Mucosa of gallbladder (tissue), 1 donor: ENCODE measurements around the gene ACOXL. TPM values are rescaled to one million over a fixed set of nuclear protein-coding genes. Genes with fewer than 3 reads are reported as not detected.

Source experiments
- DNase-seq: peaks from one replicate; pipeline ENCODE4 v3.0.0-alpha.2; 2020; ENCODE audit warnings: low spot score
- total RNA-seq: library from RNA; stranded (reverse); gene quantifications from one replicate; pipeline ENCODE4 v1.2.1, GENCODE V29; 2021
- donor health status: DM: no; HTN: no; CAD: no.

Gene ACOXL
- total RNA-seq, 1 donor from 2014 or later: not detected

DNA sequence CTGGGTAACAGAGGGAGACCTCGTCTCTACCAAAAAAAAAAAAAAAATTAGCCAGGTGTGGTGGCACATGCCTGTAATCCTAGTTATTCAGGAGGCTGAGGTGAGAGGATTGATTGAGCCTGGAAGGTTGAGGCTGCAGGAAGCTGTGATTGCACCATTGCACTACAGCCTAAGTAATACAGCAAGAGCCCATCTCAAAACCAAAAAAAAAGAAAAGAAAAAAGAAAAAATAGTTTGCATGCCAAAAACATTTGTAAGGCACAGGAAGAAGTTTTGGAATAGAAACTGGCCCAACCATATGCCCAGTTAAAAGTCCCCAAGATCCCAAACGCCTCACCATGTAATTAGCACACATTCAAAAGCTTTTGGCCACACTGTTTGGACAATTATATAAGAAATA is 13.4 kb upstream of the ACOXL start:
- no peak for DNase-seq

GRCh38 chr2:110720547-110720946 is 11.8 kb upstream of the ACOXL start:
- no peak for DNase-seq

DNA sequence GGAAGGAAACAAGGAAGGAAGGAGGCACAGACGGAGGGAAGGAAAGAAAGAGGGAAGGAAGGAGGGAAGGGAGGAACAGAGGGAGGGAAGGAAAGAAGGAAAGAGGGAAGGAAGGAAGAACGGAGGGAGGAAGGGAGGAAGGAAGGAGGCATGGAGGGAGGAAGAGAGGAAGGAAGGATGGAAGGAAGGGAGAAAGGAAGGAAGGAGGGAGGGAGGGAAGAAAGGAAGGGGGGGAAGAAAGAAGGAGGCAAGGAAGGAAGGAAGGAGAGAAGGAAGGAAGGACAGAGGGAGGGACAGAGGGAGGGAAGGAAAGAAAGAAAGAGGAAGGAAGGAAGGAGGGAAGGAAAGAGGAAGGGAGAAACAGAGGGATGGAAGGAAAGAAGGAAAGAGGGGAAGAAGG is 7.6 kb upstream of the ACOXL start:
- DNase-seq: no peak

DNA sequence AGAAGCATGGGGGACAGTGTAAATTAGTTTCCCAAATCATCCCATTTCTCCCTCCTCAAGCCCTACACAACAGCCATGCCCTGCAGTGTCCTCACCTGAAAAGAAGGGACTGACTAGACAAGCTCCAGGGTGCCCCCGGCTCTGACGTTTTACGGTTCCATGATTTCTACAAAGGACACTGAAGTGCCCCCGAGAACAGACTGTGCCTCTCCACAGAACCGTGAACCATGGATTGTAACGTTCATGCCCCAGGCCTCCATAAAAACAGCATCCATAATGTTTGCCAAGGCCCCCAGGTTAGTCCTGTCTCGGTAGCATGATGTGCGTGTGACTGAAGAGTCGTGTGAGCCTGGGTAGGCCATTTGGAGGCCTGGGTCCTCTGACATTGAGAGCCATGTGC is 7.0 kb upstream of the ACOXL start:
- no peak for DNase-seq

DNA sequence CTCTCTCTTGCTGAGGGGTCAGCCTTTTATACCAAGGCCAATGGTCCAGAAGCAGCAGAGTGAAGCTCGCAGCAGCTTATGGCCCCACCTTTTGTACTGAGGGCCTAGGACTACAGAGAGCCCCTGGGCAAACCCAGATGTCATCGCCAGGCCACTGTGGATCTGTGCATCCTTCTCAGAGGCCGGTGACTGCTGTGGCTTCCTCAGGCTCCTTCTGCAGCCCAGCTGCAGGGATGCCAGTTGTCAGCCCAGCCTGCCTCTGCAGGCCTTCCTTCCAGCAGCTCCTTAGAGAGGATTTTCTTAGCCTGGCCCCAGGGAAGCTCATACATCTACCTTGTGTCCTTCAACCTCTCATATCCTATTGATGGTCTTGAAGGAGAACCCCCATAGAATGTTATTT is 6.5 kb upstream of the ACOXL start:
- DNase-seq: no peak

DNA sequence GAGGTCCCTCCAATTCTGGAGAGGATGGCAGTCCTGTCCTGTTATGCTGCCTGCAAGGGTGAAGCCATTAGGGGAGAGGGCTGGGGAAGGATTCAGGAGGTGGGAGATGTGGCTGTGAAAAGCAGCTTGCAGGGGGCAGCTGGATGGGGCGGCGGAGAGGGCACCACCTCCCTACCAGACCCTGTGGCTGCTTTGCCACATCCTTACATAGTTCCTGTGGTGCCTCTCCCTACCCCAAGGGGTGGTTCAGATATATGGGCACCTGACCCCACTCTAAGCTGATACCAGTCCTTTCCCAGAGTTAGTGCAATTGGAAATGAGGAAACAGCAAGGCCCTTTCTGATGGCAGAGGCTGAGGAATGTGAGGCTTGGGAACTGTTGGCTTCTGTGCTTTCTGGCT is 6.1 kb upstream of the ACOXL start:
- DNase-seq: no peak

GRCh38 chr2:110727923-110728322 is 4.5 kb upstream of the ACOXL start:
- DNase-seq: no peak

GRCh38 chr2:110729106-110729505 is 3.3 kb upstream of the ACOXL start:
- no peak for DNase-seq

DNA sequence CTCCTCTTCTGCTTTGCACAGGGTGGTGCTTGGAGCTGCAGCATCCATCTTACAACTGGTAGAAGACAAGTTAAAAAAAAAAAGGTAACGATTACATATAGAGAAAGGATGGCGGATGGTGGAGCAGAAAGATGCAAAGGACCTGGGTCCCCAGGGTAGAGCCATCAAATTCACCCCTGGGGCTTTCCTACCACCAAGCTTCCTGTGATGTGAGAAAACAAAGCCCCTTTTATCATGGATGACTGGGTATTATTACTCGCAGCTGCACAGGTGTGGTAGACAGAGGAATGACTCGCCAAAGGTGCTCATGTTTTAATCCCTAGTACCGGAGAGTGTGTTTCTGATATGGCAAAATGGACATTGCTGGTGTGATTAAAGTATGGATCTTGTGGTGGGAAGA is 1.3 kb upstream of the ACOXL start:
- no peak for DNase-seq

GRCh38 chr2:110735366-110735765 is 3.0 kb downstream of the ACOXL start:
- no peak for DNase-seq

DNA sequence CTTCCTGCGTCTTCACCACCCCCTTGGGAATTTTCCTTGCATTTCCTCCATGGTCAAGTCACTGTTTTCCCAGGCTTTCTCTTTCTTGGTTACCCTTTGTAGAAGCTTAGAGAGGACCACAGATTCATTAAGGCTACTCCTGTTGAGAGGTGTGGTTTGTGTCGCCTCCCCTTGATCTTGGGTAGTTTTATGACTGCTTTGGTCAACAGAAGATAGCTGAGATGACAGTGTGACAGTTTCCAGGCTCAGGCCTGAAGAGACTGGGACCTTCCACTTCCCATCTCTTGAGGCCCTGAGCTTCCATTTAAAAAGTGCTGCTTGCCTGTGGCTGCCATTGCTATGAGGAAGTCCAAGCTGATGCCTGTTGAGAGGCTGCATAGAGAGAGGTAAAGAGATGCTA is 5.4 kb downstream of the ACOXL start:
- no peak for DNase-seq

DNA sequence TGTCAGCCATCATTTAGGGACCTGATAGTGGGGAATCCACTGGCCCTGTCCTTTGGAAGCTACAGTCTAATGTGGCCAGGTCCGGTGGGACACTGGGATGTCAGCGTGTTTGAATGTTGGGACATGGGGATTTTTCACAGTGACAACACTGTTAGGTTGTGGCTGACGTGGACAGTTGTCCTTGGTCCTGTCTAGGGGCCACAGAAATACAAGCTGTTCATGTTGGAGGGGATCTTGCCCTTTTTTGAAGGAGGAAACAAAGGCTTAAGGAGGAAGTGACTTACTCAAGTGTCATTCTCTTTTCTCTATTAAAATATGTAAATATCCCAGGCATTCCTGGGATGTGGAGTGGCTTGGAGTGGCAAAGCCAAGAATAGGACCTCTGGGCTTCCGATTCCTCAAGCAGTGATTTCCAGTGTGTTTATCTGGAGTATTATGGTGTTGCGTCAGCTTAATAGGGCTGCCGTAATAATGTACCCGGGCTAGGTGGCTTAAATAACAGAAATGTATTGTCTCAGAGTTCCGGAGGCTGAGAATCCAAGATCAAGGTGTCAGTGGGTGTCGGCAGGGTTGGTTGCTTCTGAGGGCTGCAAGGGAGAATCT is 8.5 kb downstream of the ACOXL start:
- no peak for DNase-seq

DNA sequence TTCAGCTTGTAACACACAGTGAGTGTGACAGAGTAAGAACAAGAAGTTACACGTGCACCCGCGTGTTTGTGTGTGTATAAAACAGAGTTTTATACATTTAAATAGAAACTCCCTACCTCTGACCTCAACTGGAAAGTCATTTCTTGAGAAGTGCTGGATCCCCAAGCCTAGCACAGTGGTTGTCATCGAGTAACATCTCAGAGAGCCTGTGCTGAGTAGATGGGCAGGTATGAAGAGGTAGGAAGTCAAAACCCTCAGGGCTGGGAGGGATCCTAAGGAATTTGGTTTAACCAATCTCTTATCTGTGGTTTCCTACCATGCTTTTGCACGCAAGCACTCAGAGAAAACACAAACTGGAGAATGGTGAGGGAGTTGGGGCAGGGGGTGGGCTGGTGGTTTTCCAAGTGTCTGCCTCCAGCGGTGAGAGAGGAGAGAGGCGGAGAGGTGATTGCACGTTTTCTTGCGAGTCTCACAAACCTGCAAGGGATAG is 9.2 kb downstream of the ACOXL start:
- no peak for DNase-seq

DNA sequence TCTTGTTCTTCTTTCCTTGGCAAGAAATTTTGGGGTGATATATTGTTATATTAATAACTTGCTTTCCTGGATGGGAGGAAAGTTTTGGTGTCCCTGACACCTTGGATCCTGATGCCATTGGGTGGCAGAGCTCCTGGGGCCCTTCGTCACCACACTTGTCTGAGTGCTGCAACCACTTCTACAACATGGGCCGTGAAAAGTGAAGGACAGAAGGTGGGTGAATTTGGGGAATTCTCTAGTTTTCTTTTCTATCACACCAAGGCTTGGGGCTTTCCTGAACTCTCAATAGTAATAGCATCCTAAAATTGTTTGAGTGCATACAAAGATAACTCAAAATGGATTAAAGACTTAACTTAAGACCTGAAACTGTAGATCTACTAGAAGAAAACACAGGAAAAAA is 10.0 kb downstream of the ACOXL start:
- DNase-seq: no peak

- DNase-seq: no peak
Measured at GRCh38 chr2:110743600-110743999, 11.2 kb downstream of the ACOXL start.

GRCh38 chr2:110744429-110744828 is 12.1 kb downstream of the ACOXL start:
- no peak for DNase-seq

- no peak for DNase-seq
Measured at GRCh38 chr2:110745048-110745447, 12.7 kb downstream of the ACOXL start.

DNA sequence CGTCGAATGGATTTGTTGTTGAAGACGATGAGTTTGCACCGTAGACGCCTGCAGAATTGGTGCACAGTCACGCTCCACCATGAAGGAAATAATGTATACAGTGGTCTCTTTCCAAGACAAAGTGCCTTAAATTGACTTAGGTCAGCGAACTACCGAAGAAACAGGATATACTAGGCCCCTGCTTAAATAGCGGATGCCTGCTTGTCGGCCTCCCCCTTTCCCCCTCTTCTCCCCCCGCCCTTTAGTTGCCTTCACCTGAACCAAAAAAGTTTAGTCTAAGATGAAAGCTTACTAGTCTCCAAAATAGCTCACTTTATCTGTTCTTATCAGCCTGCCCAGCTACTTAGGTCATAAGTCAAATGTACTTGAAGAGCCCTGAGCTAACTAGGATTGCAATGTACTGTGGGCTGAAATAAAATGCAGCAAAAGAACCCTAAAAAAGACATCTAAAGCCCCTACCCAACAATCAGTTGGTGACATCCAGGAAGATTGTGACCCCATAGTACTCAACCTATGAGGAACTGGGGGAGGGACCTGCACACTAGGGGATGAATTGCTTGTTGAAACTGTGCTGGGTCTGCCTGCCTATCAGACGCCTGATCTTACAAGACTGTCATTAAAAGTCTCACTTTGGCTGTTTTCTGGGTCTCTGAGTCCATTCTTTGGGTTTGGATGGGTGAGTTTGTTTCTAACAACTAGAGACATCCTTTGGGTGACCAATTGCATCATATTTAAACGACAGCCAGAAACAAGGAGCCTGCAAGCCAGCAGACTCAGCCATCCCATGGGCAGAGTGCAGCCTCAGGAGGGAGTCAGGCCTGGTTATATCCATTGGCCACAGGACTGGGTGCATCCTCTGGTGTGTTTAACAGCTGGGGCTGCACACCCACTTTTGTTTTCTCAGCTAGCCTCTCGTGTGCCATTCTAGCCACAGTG is 14.5 kb downstream of the ACOXL start:
- DNase-seq: no peak

DNA sequence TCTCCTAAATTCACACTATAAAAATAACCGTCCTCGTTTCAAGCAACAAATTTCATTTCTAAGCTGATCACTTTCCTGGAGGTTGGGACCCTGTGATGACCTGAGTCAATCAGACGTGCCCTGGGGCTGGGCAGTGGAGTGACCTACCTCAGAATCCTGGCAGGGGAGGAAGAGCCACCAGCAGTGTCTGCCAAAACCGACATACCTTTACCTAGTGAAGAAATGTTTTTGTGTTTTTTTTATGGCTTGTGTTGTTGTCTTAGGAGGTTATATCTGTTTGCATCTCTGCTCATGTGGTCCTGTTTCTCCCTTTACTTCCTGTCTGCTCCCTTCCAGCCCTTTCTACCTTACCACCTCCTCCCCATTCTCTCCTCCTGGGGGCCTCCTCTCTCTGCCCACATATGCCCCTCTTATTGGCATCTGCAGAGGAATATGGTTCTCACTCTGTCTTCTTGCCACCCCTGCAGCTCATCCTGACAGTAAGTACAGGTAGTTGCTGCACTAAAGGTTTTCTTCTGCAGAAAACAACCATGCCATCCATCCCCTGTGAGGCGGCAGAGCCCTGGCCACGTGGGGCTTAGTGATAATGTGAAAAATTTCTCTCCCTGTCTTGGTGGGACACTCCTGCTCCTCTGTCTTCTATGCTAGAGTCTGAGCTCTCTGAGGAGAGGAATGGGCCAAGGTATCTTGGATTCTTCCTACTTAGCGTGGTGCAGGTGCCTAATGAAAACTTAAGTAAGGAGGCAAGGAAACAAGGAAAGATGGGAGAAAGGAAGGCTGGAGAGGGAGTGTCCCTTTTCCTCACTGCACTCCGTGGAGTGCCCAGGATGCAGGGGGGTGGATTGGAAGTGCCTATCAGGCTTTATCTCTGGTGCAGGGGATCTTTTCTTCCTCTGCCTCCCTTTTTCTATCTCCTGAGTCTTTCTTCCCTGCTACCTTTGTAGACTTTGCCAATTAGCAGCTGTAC is 15.4 kb downstream of the ACOXL start:
- no peak for DNase-seq

- no peak for DNase-seq
Measured at GRCh38 chr2:110748489-110748867, 16.1 kb downstream of the ACOXL start.

GRCh38 chr2:110751642-110752041 is 19.3 kb downstream of the ACOXL start:
- no peak for DNase-seq

DNA sequence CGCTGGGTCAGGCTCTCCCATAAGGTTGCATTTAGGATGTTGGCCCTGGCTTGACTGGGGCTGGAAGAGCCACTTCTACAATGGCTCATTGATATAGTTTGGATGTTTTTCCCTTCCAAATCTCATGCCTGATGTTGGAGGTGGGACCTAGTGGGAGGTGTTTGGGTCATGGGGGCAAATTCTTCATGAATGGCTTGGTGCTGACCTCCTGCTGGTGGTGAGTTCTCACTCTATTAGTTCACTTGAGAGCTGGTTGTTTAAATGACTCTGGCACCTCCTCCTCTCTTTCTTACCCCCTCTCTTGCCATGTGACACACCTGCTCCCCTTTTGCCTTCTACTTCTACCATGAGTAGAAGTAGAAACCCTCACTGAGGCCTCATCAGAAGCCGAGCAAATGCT is 20.5 kb downstream of the ACOXL start:
- DNase-seq: no peak
